Right cardiac atrium (tissue), 5 donors: ENCODE data around the gene SSBP2. TPM values are rescaled to one million over a fixed set of nuclear protein-coding genes. Genes with fewer than 3 reads are reported as not detected.

Source experiments
- ATAC-seq, 2 donors: fragments of 200-7000 bp; cut with Tn5 transposase; one replicate each; pipeline versions ENCODE4 v1.8.0 to v1.9.1; 2020; ENCODE audit warnings: moderate library complexity in 2 of 2, mild to moderate bottlenecking in 1 of 2
- DNase-seq, 3 donors: peaks; one replicate each; pipeline ENCODE4 v3.0.0-alpha.2; 2020
- H3K27ac ChIP-seq: one replicate; pipeline ENCODE4 v1.5.1; 2013; ENCODE audit warnings: mild to moderate bottlenecking, low read length, control low read depth, moderate library complexity
- H3K27me3 ChIP-seq: one replicate; pipeline ENCODE4 v1.6.1; 2013; ENCODE audit not compliant: control insufficient read depth, insufficient read depth
- H3K4me1 ChIP-seq: one replicate; pipeline ENCODE4 v1.6.1; 2013; ENCODE audit warnings: low read length; ENCODE audit not compliant: control insufficient read depth, insufficient read depth
- H3K4me3 ChIP-seq: one replicate; pipeline ENCODE4 v1.5.1; 2013; ENCODE audit warnings: low read length, control low read depth
- H3K9me3 ChIP-seq: one replicate; pipeline ENCODE4 v1.6.1; 2013; ENCODE audit warnings: low read length; ENCODE audit not compliant: control insufficient read depth
- WGBS: extraction: QIAGEN DNeasy Blood & Tissue Kit; methylation state at CpG from one replicate; pipeline ENCODE4 v1.1.7; 2013; 5-methylcytosine and 5-hydroxymethylcytosine counted together
- intact Hi-C, 4 donors: fragments of 100-400 bp; cut with DNase I; formaldehyde crosslinking; loops; one replicate each; pipeline versions ENCODE4 v1.11.0 to v1.14.0; 2022 to 2023
- polyA plus RNA-seq: library from polyadenylated mRNA; stranded (reverse); fragments of 200-250 nt; gene quantifications from one replicate; pipeline ENCODE4 v1.2.3, GENCODE V29; 2013
- total RNA-seq, 4 donors: library from RNA; stranded (reverse); fragmentation: NEBNext Ultra II Directional; extraction: Animal tissue kit (Norgen Biotek cat#: 25700); gene quantifications; one replicate each; pipeline ENCODE4 v1.2.1, GENCODE V29; 2021
- donor health status: healthy with polysubstance abuse.
- donor health status: DM: no; HTN: yes; CAD: no.
- donor health status: DM: no; HTN: no; CAD: no.
- donor health status: DM: no; HTN: yes; CAD: no; lungs with severe emphysema.
- donor health status: DM: yes; HTN: yes; CAD: no.

The SSBP2 gene
- total and polyA plus RNA-seq, 5 donors = 31.9 to 57.8 (median 51.5) TPM

GRCh38 chr5:81740758-81741157 lies 10.1 kb downstream of the SSBP2 start:
- Histone ChIP-seq H3K9me3 (no peaks in the 10 kb centered on the region), H3K27me3 (no peaks in the 10 kb centered on the region), H3K27ac (no peak overlapping the region), H3K4me1 (no peaks in the 10 kb centered on the region), H3K4me3 (no peak overlapping the region)
- ATAC-seq = no peak
- intact Hi-C loops = loop anchor here in 2 of 4 donors (10.0 kb wide), 2 partner anchors 226 to 236 kb away; no protein-coding TSS in a partner anchor
- 98% methylated on average over 2 of the region's 2 CpGs for WGBS
- no peak for DNase-seq

- Histone ChIP-seq H3K9me3 (no peaks in the 10 kb centered on the region), H3K4me3 (no peak overlapping the region), H3K4me1 (no peaks in the 10 kb centered on the region), H3K27me3 (no peaks in the 10 kb centered on the region), H3K27ac (no peak overlapping the region)
- ATAC-seq = no peak
- no peak for DNase-seq
- WGBS = 91% methylated on average over 2 of the region's 2 CpGs
- intact Hi-C loops = no loop called here
These were observed 11.6 kb downstream of the SSBP2 start for GRCh38 chr5:81739291-81739690.

GRCh38 chr5:81729276-81729675 lies 21.6 kb downstream of the SSBP2 start:
- no peak for DNase-seq
- Histone ChIP-seq H3K27me3 (no peaks in the 10 kb centered on the region), H3K9me3 (no peaks in the 10 kb centered on the region), H3K4me1 (peaks cover 2% of the 10 kb centered on the region), H3K27ac (no peak overlapping the region), H3K4me3 (no peak overlapping the region)
- WGBS = 82% methylated on average over 1 of the region's 1 CpG
- intact Hi-C loops = no loop called here
- ATAC-seq = no peak

GRCh38 chr5:81728301-81728700 lies 22.6 kb downstream of the SSBP2 start:
- no peak for DNase-seq
- intact Hi-C loops = no loop called here

GRCh38 chr5:81726297-81726696 lies 24.6 kb downstream of the SSBP2 start:
- DNase-seq (no peak), ATAC-seq (no peak)
- Histone ChIP-seq H3K27ac (no peak overlapping the region), H3K27me3 (no peaks in the 10 kb centered on the region), H3K4me1 (peaks cover 2% of the 10 kb centered on the region), H3K9me3 (no peaks in the 10 kb centered on the region), H3K4me3 (no peak overlapping the region)
- 60% methylated on average over 1 of the region's 1 CpG for WGBS
- intact Hi-C loops = no loop called here

More at GRCh38 chr5:81728301-81728700, 22.6 kb downstream of the SSBP2 start:
- 96% methylated on average over 3 of the region's 3 CpGs for WGBS
- Histone ChIP-seq H3K4me3 (no peak overlapping the region), H3K9me3 (no peaks in the 10 kb centered on the region), H3K4me1 (peaks cover 2% of the 10 kb centered on the region), H3K27me3 (no peaks in the 10 kb centered on the region), H3K27ac (no peak overlapping the region)
- no peak for ATAC-seq

GRCh38 chr5:81724571-81724970 lies 26.3 kb downstream of the SSBP2 start:
- H3K27ac ChIP-seq = no peak overlapping the region
- no peaks in the 10 kb centered on the region for H3K9me3 ChIP-seq
- DNase-seq = no peak
- no peaks in the 10 kb centered on the region for H3K27me3 ChIP-seq
- WGBS = 75% methylated on average over 5 of the region's 5 CpGs
- H3K4me3 ChIP-seq = no peak overlapping the region
- no peak for ATAC-seq
- H3K4me1 ChIP-seq = peaks cover 3% of the 10 kb centered on the region
- intact Hi-C loops = no loop called here

GRCh38 chr5:81724108-81724507 lies 26.8 kb downstream of the SSBP2 start:
- H3K4me3 ChIP-seq = no peak overlapping the region
- H3K4me1 ChIP-seq = peaks cover 4% of the 10 kb centered on the region
- no peak overlapping the region for H3K27ac ChIP-seq
- WGBS = 81% methylated on average over 1 of the region's 1 CpG
- no peak for DNase-seq
- ATAC-seq = no peak
- no peaks in the 10 kb centered on the region for H3K27me3 ChIP-seq
- intact Hi-C loops = no loop called here
- no peaks in the 10 kb centered on the region for H3K9me3 ChIP-seq

- H3K27me3 ChIP-seq = no peaks in the 10 kb centered on the region
- intact Hi-C loops = no loop called here
- no peak overlapping the region for H3K27ac ChIP-seq
- H3K4me3 ChIP-seq = no peak overlapping the region
- 73% methylated on average over 2 of the region's 2 CpGs for WGBS
- DNase-seq = no peak
- no peak for ATAC-seq
- H3K9me3 ChIP-seq = no peaks in the 10 kb centered on the region
- H3K4me1 ChIP-seq = peaks cover 2% of the 10 kb centered on the region
These were observed 29.8 kb downstream of the SSBP2 start for GRCh38 chr5:81721049-81721448.

GRCh38 chr5:81719743-81720345 lies 31.1 kb downstream of the SSBP2 start:
- 82% methylated on average over 1 of the region's 1 CpG for WGBS
- no peak for DNase-seq
- intact Hi-C loops = no loop called here
- Histone ChIP-seq H3K4me1 (peaks cover 2% of the 10 kb centered on the region), H3K27ac (no peak overlapping the region), H3K9me3 (no peaks in the 10 kb centered on the region), H3K4me3 (no peak overlapping the region), H3K27me3 (no peaks in the 10 kb centered on the region)
- ATAC-seq = no peak

GRCh38 chr5:81718300-81718699 lies 32.6 kb downstream of the SSBP2 start:
- WGBS = 15% methylated on average over 6 of the region's 6 CpGs
- H3K27ac ChIP-seq = no peak overlapping the region

GRCh38 chr5:81717860-81718259 lies 33.0 kb downstream of the SSBP2 start:
- Histone ChIP-seq H3K27me3 (no peaks in the 10 kb centered on the region), H3K4me3 (no peak overlapping the region), H3K9me3 (no peaks in the 10 kb centered on the region), H3K27ac (no peak overlapping the region), H3K4me1 (peaks cover 2% of the 10 kb centered on the region)
- 82% methylated on average over 4 of the region's 4 CpGs for WGBS
- ATAC-seq (no peak), DNase-seq (no peak)
- intact Hi-C loops = no loop called here

More at GRCh38 chr5:81718300-81718699, 32.6 kb downstream of the SSBP2 start:
- DNase-seq = no peak
- H3K27me3 ChIP-seq = no peaks in the 10 kb centered on the region
- peaks cover 2% of the 10 kb centered on the region for H3K4me1 ChIP-seq
- no peak for ATAC-seq
- intact Hi-C loops = no loop called here
- no peak overlapping the region for H3K4me3 ChIP-seq
- no peaks in the 10 kb centered on the region for H3K9me3 ChIP-seq

GRCh38 chr5:81717226-81717625 lies 33.7 kb downstream of the SSBP2 start:
- H3K9me3 ChIP-seq = no peaks in the 10 kb centered on the region
- H3K4me1 ChIP-seq = peaks cover 2% of the 10 kb centered on the region
- intact Hi-C loops = no loop called here
- no peak overlapping the region for H3K27ac ChIP-seq
- DNase-seq = no peak
- H3K27me3 ChIP-seq = no peaks in the 10 kb centered on the region
- no peak for ATAC-seq
- 98% methylated on average over 1 of the region's 1 CpG for WGBS
- no peak overlapping the region for H3K4me3 ChIP-seq
